ENCODE measurements around the gene AVP. TPM values are rescaled to one million over a fixed set of nuclear protein-coding genes. Genes with fewer than 3 reads are reported as not detected.
A peak's percentile ranks its signal among the peaks of the same experiment; 100 is the strongest.

Gene AVP
- total and polyA plus RNA-seq, 2 experiments from 2014 or later = 0.67 to 1.3 TPM

DNA sequence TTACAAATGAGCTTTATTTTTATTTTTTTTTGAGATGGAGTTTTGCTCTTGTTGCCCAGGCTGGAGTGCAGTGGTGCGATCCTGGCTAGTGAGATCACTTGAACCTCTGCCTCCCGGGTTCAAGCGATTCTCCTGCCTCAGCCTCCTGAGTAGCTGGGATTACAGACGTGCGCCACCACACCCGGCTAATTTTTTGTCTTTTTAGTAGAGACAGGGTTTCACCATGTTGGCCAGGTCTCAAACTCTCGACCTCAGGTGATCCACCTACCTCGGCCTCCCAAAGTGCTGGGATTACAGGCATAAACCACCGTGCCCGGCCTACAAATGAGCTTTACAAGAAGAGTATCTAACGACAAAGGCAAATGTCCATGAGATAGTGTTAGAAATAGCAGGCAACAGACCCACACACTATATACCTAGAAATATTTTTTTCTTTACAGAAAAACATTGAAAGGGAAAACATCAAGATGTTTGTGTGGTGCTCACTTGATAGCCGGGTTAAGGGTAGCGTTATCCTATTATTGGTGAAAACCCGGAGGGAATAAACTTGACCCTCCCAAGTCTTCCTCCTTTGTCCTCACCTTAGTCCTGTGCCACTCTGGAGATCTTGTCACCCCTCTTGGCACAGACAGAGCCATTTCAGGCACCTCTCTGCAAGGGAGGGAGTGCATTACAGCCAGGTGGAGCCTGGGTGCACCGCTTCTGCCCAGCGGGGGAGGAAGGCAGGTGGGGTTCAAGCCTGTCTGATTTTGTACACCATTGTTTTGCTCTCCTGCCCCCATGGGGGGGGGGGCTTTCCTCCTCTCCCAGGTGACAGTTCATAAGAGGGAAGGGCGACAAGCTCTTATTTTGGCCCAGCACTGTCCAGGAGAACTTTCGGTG lies 21.0 kb upstream of the AVP start:
- no peaks in the 10 kb centered on the region for H3K9me2 ChIP-seq (replicated peaks; ENCODE audit: insufficient read depth)
- H3K4me3 ChIP-seq = no peak overlapping the region
- no peaks in the 10 kb centered on the region for H3K4me1 ChIP-seq (ENCODE audit: insufficient read depth)
- no peak for DNase-seq (ENCODE audit: low spot score)
- WGBS (ENCODE audit: low lambda C conversion rate, missing lambda C conversion rate) = 98% methylated on average over 18 of the region's 18 CpGs
- no peak overlapping the region for H3K27ac ChIP-seq
- TF ChIP-seq, protein P1, sequence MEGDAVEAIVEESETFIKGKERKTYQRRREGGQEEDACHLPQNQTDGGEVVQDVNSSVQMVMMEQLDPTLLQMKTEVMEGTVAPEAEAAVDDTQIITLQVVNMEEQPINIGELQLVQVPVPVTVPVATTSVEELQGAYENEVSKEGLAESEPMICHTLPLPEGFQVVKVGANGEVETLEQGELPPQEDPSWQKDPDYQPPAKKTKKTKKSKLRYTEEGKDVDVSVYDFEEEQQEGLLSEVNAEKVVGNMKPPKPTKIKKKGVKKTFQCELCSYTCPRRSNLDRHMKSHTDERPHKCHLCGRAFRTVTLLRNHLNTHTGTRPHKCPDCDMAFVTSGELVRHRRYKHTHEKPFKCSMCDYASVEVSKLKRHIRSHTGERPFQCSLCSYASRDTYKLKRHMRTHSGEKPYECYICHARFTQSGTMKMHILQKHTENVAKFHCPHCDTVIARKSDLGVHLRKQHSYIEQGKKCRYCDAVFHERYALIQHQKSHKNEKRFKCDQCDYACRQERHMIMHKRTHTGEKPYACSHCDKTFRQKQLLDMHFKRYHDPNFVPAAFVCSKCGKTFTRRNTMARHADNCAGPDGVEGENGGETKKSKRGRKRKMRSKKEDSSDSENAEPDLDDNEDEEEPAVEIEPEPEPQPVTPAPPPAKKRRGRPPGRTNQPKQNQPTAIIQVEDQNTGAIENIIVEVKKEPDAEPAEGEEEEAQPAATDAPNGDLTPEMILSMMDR (IDR thresholded peaks at IDR 0.05; ENCODE audit: poor library complexity) = no peak
- no peak for TF ChIP-seq EZH2 (IDR thresholded peaks at IDR 0.05; ENCODE audit: borderline replicate concordance)
- TF ChIP-seq EZH2phosphoT487 (IDR thresholded peaks at IDR 0.05; ENCODE audit: low read depth, severe bottlenecking, unreplicated experiment) = no peak
- H4K20me1 ChIP-seq (ENCODE audit: insufficient read depth, poor library complexity, severe bottlenecking) = no peaks in the 10 kb centered on the region
- no peak overlapping the region for H3K4me2 ChIP-seq
- H3K27me3 ChIP-seq = no peaks in the 10 kb centered on the region
- H3K9me3 ChIP-seq (ENCODE audit: low read depth) = no peaks in the 10 kb centered on the region
- no peaks in the 10 kb centered on the region for H3K36me3 ChIP-seq (replicated peaks; ENCODE audit: insufficient read depth, low read depth)
- H2AFZ ChIP-seq = no peak overlapping the region
- no peaks in the 10 kb centered on the region for H3K79me2 ChIP-seq

DNA sequence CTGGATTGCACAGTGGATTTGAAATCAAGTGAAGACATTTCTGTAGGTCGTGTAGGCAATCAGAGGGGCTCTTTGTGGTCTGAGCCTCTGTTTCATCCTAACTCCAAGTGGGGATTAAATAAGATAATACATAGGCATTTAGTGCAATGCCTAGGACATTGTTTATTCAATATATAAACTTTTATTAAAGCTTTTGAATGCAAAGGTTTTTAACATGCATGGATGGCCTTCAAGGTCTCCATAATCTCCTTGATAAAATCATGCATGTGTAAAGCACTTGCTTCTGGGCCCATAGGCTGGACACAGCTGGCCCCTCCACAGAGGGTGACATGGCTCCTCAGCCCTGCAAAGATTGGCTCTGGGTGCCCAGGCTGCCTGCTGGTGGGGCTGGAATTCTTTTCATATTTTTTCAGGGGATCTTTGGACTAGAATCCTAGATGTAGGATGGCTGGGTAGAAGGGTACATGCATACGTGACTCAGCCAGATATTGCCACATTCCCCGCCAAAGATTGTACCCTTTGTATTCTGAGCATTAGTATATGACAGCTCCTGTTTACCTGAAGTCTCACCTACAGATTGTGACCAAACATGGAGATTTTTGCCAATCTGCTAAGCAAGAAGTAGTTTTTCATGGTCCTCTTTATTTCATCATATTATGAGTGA lies 19.0 kb upstream of the AVP start:
- Histone ChIP-seq H3K27me3 (no peaks in the 10 kb centered on the region), H3K9me3 (ENCODE audit: low read depth) (no peaks in the 10 kb centered on the region), H2AFZ (no peak overlapping the region), H3K4me2 (no peak overlapping the region), H3K4me1 (ENCODE audit: insufficient read depth) (no peaks in the 10 kb centered on the region), H3K79me2 (no peaks in the 10 kb centered on the region), H3K4me3 (no peak overlapping the region), H4K20me1 (ENCODE audit: insufficient read depth, poor library complexity, severe bottlenecking) (no peaks in the 10 kb centered on the region), H3K9me2 (replicated peaks; ENCODE audit: insufficient read depth) (no peaks in the 10 kb centered on the region), H3K27ac (peak overlapping the region; percentile 15), H3K36me3 (replicated peaks; ENCODE audit: insufficient read depth, low read depth) (no peaks in the 10 kb centered on the region)
- peak; percentile 34 for DNase-seq (ENCODE audit: low spot score)
- TF ChIP-seq, protein P1 (IDR thresholded peaks at IDR 0.05; ENCODE audit: poor library complexity) = no peak
- TF ChIP-seq EZH2 (IDR thresholded peaks at IDR 0.05; ENCODE audit: borderline replicate concordance) (no peak), EZH2phosphoT487 (IDR thresholded peaks at IDR 0.05; ENCODE audit: low read depth, severe bottlenecking, unreplicated experiment) (no peak)
- WGBS (ENCODE audit: low lambda C conversion rate, missing lambda C conversion rate) = 60% methylated on average over 3 of the region's 3 CpGs

DNA sequence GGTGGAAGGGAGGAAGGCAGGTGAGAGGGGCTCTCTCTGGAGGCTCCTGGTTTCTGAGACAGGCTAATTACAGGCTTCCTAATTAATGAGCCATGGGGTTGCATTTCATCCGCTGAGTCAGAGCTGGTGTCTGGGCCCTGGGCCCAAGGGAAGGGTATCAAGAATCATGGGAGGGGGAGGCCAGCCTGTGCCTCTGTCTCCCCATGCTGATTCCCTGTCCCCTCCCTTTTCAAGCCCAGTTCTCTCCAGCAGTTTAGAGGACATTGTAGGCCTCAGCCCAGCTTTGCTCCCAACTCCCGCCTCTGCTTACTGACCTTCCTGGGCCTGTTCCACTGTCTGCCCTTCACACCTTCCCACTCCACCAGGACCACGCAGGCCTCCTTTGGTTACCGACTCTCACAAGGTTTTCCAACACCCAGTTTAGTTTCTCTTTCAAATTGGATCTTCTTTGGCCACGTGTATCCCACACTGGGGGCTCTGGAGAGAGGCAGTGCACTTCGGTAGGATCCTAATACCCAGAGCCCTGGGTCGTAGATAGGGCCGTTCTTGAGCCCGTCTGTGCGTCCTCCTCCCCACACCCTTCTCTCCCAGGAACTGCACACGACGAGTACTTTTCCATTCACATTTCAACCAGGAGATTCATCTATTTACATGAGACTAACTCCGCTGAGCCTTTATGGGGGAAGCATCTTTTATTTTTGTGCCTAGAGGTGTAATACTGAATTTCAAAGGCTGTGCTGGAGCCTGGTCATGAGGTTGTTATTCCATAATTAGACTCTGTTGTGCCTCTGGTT lies 18.2 kb upstream of the AVP start:
- no peaks in the 10 kb centered on the region for H3K27me3 ChIP-seq
- DNase-seq (ENCODE audit: low spot score) = no peak
- WGBS (ENCODE audit: low lambda C conversion rate, missing lambda C conversion rate) = 82% methylated on average over 13 of the region's 13 CpGs
- no peaks in the 10 kb centered on the region for H3K9me3 ChIP-seq (ENCODE audit: low read depth)
- no peaks in the 10 kb centered on the region for H3K4me1 ChIP-seq (ENCODE audit: insufficient read depth)
- H4K20me1 ChIP-seq (ENCODE audit: insufficient read depth, poor library complexity, severe bottlenecking) = no peaks in the 10 kb centered on the region
- no peak overlapping the region for H3K27ac ChIP-seq
- no peaks in the 10 kb centered on the region for H3K79me2 ChIP-seq
- no peaks in the 10 kb centered on the region for H3K9me2 ChIP-seq (replicated peaks; ENCODE audit: insufficient read depth)
- no peak overlapping the region for H3K4me3 ChIP-seq
- TF ChIP-seq EZH2phosphoT487 (IDR thresholded peaks at IDR 0.05; ENCODE audit: low read depth, severe bottlenecking, unreplicated experiment) (no peak), EZH2 (IDR thresholded peaks at IDR 0.05; ENCODE audit: borderline replicate concordance) (no peak)
- TF ChIP-seq, protein P1 (IDR thresholded peaks at IDR 0.05; ENCODE audit: poor library complexity) = no peak
- H2AFZ ChIP-seq = no peak overlapping the region
- H3K4me2 ChIP-seq = no peak overlapping the region
- no peaks in the 10 kb centered on the region for H3K36me3 ChIP-seq (replicated peaks; ENCODE audit: insufficient read depth, low read depth)

Data from hepatocyte (in vitro differentiated cells).